Liver (tissue), 9 donors: ENCODE measurements around the gene PLCL1. TPM values are rescaled to one million over a fixed set of nuclear protein-coding genes. Genes with fewer than 3 reads are reported as not detected.

ENCODE experiments used
- DNase-seq: peaks from one replicate; pipeline ENCODE4 v3.0.0-alpha.2; 2017; ENCODE audit warnings: low spot score
- H3K27ac ChIP-seq, 2 donors: one replicate each; pipeline ENCODE4 v1.7.0; 2013; ENCODE audit warnings: inconsistent platforms in 2 of 2, low read length in 2 of 2, control low read depth in 1 of 2, low read depth in 1 of 2, mild to moderate bottlenecking in 1 of 2
- H3K27me3 ChIP-seq, 4 donors: one replicate each; pipeline versions ENCODE4 v1.6.1 to v1.7.0; 2013; ENCODE audit warnings: low read length in 3 of 4, inconsistent platforms in 1 of 4, mild to moderate bottlenecking in 1 of 4, moderate library complexity in 1 of 4; ENCODE audit not compliant: control insufficient read depth in 4 of 4, insufficient read depth in 4 of 4
- H3K36me3 ChIP-seq, 4 donors: one replicate each; pipeline versions ENCODE4 v1.6.1 to v1.7.0; 2013; ENCODE audit warnings: low read length in 3 of 4, mild to moderate bottlenecking in 3 of 4, low read depth in 1 of 4, moderate library complexity in 1 of 4; ENCODE audit not compliant: control insufficient read depth in 4 of 4, insufficient read depth in 3 of 4
- H3K4me1 ChIP-seq, 4 donors: one replicate each; pipeline versions ENCODE4 v1.6.1 to v1.7.0; 2013; ENCODE audit warnings: low read length in 3 of 4, mild to moderate bottlenecking in 3 of 4, moderate library complexity in 1 of 4; ENCODE audit not compliant: control insufficient read depth in 4 of 4, insufficient read depth in 4 of 4
- H3K4me3 ChIP-seq, 3 donors: one replicate each; pipeline versions ENCODE4 v1.6.1 to v1.7.0; 2013; ENCODE audit warnings: low read length in 3 of 3, control low read depth in 1 of 3, low read depth in 1 of 3, mild to moderate bottlenecking in 1 of 3
- H3K9ac ChIP-seq, 2 donors: one replicate each; pipeline ENCODE4 v1.7.0; 2013; ENCODE audit warnings: low read length in 2 of 2, mild to moderate bottlenecking in 2 of 2, moderate library complexity in 2 of 2, control low read depth in 1 of 2, low read depth in 1 of 2
- H3K9me3 ChIP-seq, 4 donors: one replicate each; pipeline versions ENCODE4 v1.6.1 to v1.7.0; 2013; ENCODE audit warnings: low read length in 3 of 4; ENCODE audit not compliant: control insufficient read depth in 4 of 4
- EGR1 ChIP-seq, 2 donors: IDR thresholded peaks; 2 replicates each; pipeline ENCODE4 v1.6.1; 2016 to 2018; ENCODE audit warnings: antibody characterized with exemption in 2 of 2, low read depth in 2 of 2
- FOXA1 ChIP-seq: IDR thresholded peaks from 2 replicates; pipeline ENCODE4 v1.6.1; 2016; ENCODE audit warnings: antibody characterized with exemption
- FOXA2 ChIP-seq: IDR thresholded peaks from 2 replicates; pipeline ENCODE4 v1.6.1; 2016; ENCODE audit warnings: antibody characterized with exemption
- GABPA ChIP-seq, 2 donors: IDR thresholded peaks in 1 of 2; conservative IDR thresholded peaks in 1 of 2; 2 replicates each; pipeline ENCODE4 v1.6.1; 2016; ENCODE audit warnings: antibody characterized with exemption in 2 of 2, mild to moderate bottlenecking in 1 of 2, moderate library complexity in 1 of 2
- HNF4A ChIP-seq, 2 donors: conservative IDR thresholded peaks; 2 replicates each; pipeline ENCODE4 v1.6.1; 2016; ENCODE audit warnings: antibody characterized with exemption in 2 of 2, mild to moderate bottlenecking in 2 of 2
- HNF4G ChIP-seq: IDR thresholded peaks from 2 replicates; pipeline ENCODE4 v1.6.1; 2016; ENCODE audit warnings: antibody characterized with exemption
- JUND ChIP-seq, 2 donors: IDR thresholded peaks; 2 replicates each; pipeline ENCODE4 v1.6.1; 2016; ENCODE audit warnings: antibody characterized with exemption in 2 of 2
- NR2F2 ChIP-seq: IDR thresholded peaks from 2 replicates; pipeline ENCODE4 v1.6.1; 2016; ENCODE audit warnings: antibody characterized with exemption
- RAD21 ChIP-seq, 2 donors: IDR thresholded peaks; 2 replicates each; pipeline ENCODE4 v1.6.1; 2016; ENCODE audit warnings: antibody characterized with exemption in 2 of 2, mild to moderate bottlenecking in 2 of 2
- RXRA ChIP-seq, 2 donors: IDR thresholded peaks; 2 replicates each; pipeline ENCODE4 v1.6.1; 2017 to 2018; ENCODE audit warnings: antibody characterized with exemption in 2 of 2, mild to moderate bottlenecking in 1 of 2
- SP1 ChIP-seq: IDR thresholded peaks from 2 replicates; pipeline ENCODE4 v1.6.1; 2018; ENCODE audit warnings: antibody characterized with exemption, mild to moderate bottlenecking
- YY1 ChIP-seq: IDR thresholded peaks from 2 replicates; pipeline ENCODE4 v1.6.1; 2016; ENCODE audit warnings: antibody characterized with exemption, mild to moderate bottlenecking
- WGBS: extraction: QIAGEN DNeasy Blood & Tissue Kit; methylation state at CpG from one replicate; pipeline ENCODE4 v1.1.7; 2013; 5-methylcytosine and 5-hydroxymethylcytosine counted together
- polyA plus RNA-seq, 2 donors: library from polyadenylated mRNA; stranded (reverse) in 1 of 2; unstranded in 1 of 2; fragments of 200-250 nt in 1 of 2; fragments of >200 nt in 1 of 2; fragmentation: Nextera tagmentation in 1 of 2; extraction: Ambion mirVana in 1 of 2; gene quantifications; one replicate each; pipeline versions ENCODE4 v1.2.1 to v1.2.3, GENCODE V29; 2013 to 2015
- total RNA-seq, 2 donors: library from RNA; depleted of rRNA; stranded (reverse); fragments of >200 nt; gene quantifications; one replicate each; pipeline ENCODE4 v1.2.3, GENCODE V29; 2014
- TF ChIP-seq, protein P1 (sequence below): IDR thresholded peaks from 2 replicates; pipeline ENCODE4 v1.6.1; 2016; ENCODE audit warnings: antibody characterized with exemption, mild to moderate bottlenecking
- TF ChIP-seq, protein P2 (sequence below): fragments of 150-350 bp; IDR thresholded peaks from 2 replicates; pipeline ENCODE4 v1.5.1; 2017; ENCODE audit warnings: improper control_type of control experiment, low read depth, low read length; ENCODE audit not compliant: missing input control
- TF ChIP-seq, protein P3 (sequence below): IDR thresholded peaks from 2 replicates; pipeline ENCODE4 v1.6.1; 2016; ENCODE audit warnings: antibody characterized with exemption
- TF ChIP-seq, protein P4 (sequence below): IDR thresholded peaks from 2 replicates; pipeline ENCODE4 v1.6.1; 2016; ENCODE audit warnings: antibody characterized with exemption
- TF ChIP-seq, protein P5 (sequence below): IDR thresholded peaks from 2 replicates; pipeline ENCODE4 v1.6.1; 2016; ENCODE audit warnings: antibody characterized with exemption
- donor health status: healthy.
- donor health status: healthy.
- donor health status: healthy.
- donor health status: healthy.
- donor health status: healthy.

The PLCL1 gene
- total and polyA plus RNA-seq, 4 donors: 0.08 to 0.59 (median 0.31) TPM

DNA sequence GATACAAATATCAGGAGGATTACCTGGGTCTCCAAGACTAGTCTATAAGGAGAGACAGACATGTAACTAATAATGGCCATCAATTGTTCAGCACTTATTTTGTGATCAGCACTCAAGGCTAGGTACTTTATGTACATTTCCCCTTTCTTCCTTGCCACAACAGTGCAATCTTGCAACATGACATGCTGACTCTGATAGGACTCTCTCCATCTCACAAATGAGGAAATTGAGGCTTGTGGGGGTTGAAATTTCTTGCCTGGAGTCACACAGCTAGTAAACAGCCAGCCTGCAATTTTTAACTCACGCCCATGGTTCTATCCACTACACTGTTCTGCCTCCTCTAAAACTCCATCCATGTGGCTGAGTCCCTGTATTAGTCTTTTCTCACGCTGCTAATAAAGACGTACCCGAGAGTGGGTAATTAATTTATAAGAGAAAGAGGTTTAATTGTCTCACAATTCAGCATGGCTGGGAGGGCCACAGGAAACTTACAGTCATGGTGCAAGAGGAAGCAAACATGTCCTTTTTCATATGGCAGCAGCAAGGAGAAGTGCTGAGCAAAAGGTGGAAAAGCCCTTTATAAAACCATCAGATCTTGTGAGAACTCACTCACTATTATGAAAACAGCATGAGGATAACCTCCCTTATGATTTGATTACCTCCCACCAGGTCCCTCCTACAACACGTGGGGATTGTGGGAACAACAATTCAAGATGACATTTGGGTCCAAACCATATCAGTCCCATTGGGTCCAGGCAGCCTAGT is 302.4 kb downstream of the PLCL1 start:
- H3K27ac ChIP-seq: no peak overlapping the region
- 78% methylated on average over 5 of the region's 5 CpGs for WGBS
- H3K27me3 ChIP-seq: no peaks in the 10 kb centered on the region
- H3K9ac ChIP-seq: no peak overlapping the region
- TF ChIP-seq, protein P1, sequence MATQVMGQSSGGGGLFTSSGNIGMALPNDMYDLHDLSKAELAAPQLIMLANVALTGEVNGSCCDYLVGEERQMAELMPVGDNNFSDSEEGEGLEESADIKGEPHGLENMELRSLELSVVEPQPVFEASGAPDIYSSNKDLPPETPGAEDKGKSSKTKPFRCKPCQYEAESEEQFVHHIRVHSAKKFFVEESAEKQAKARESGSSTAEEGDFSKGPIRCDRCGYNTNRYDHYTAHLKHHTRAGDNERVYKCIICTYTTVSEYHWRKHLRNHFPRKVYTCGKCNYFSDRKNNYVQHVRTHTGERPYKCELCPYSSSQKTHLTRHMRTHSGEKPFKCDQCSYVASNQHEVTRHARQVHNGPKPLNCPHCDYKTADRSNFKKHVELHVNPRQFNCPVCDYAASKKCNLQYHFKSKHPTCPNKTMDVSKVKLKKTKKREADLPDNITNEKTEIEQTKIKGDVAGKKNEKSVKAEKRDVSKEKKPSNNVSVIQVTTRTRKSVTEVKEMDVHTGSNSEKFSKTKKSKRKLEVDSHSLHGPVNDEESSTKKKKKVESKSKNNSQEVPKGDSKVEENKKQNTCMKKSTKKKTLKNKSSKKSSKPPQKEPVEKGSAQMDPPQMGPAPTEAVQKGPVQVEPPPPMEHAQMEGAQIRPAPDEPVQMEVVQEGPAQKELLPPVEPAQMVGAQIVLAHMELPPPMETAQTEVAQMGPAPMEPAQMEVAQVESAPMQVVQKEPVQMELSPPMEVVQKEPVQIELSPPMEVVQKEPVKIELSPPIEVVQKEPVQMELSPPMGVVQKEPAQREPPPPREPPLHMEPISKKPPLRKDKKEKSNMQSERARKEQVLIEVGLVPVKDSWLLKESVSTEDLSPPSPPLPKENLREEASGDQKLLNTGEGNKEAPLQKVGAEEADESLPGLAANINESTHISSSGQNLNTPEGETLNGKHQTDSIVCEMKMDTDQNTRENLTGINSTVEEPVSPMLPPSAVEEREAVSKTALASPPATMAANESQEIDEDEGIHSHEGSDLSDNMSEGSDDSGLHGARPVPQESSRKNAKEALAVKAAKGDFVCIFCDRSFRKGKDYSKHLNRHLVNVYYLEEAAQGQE: no peak
- TF ChIP-seq, protein P2, sequence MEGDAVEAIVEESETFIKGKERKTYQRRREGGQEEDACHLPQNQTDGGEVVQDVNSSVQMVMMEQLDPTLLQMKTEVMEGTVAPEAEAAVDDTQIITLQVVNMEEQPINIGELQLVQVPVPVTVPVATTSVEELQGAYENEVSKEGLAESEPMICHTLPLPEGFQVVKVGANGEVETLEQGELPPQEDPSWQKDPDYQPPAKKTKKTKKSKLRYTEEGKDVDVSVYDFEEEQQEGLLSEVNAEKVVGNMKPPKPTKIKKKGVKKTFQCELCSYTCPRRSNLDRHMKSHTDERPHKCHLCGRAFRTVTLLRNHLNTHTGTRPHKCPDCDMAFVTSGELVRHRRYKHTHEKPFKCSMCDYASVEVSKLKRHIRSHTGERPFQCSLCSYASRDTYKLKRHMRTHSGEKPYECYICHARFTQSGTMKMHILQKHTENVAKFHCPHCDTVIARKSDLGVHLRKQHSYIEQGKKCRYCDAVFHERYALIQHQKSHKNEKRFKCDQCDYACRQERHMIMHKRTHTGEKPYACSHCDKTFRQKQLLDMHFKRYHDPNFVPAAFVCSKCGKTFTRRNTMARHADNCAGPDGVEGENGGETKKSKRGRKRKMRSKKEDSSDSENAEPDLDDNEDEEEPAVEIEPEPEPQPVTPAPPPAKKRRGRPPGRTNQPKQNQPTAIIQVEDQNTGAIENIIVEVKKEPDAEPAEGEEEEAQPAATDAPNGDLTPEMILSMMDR: no peak
- no peak for TF ChIP-seq FOXA2
- TF ChIP-seq RXRA (IDR thresholded peaks at IDR 0.05): no peak
- no peak for TF ChIP-seq GABPA (IDR thresholded peaks at IDR 0.05 in 1 of 2, conservative IDR thresholded peaks at IDR 0.05 in 1 of 2)
- TF ChIP-seq SP1: no peak
- TF ChIP-seq YY1: no peak
- DNase-seq: no peak
- no peaks in the 10 kb centered on the region for H3K9me3 ChIP-seq
- no peaks in the 10 kb centered on the region for H3K4me1 ChIP-seq
- no peak overlapping the region for H3K4me3 ChIP-seq
- no peaks in the 10 kb centered on the region for H3K36me3 ChIP-seq

DNA sequence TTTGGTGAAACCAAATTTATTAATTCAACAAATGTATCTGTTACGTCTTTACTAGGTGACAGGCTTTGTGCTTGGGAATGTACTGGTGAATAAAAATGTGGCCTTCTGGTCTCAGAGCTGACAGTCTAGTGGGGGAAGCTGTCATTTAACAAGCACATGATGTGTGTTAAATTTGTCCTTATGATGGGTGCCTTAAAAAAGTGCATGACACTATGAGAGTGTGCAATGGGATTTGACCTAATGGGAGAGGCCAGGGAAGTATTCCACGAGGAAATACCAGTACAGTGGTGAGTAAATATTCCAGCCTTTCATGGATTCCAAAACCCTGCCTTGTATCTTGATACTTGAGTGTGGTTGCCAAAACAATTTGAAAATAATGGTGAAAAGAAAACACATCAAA is 308.9 kb downstream of the PLCL1 start:
- H3K36me3 ChIP-seq: no peaks in the 10 kb centered on the region
- no peaks in the 10 kb centered on the region for H3K9me3 ChIP-seq
- no peak overlapping the region for H3K9ac ChIP-seq
- TF ChIP-seq, protein P3, sequence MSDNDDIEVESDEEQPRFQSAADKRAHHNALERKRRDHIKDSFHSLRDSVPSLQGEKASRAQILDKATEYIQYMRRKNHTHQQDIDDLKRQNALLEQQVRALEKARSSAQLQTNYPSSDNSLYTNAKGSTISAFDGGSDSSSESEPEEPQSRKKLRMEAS: no peak
- TF ChIP-seq EGR1 (IDR thresholded peaks at IDR 0.05; ENCODE audit: low read depth in 2 of 2) (no peak), RAD21 (IDR thresholded peaks at IDR 0.05) (no peak), NR2F2 (no peak), SP1 (no peak)
- no peak for DNase-seq
- no peak overlapping the region for H3K27ac ChIP-seq
- no peaks in the 10 kb centered on the region for H3K4me1 ChIP-seq
- no peak overlapping the region for H3K4me3 ChIP-seq
- 66% methylated on average over 2 of the region's 2 CpGs for WGBS
- no peaks in the 10 kb centered on the region for H3K27me3 ChIP-seq

DNA sequence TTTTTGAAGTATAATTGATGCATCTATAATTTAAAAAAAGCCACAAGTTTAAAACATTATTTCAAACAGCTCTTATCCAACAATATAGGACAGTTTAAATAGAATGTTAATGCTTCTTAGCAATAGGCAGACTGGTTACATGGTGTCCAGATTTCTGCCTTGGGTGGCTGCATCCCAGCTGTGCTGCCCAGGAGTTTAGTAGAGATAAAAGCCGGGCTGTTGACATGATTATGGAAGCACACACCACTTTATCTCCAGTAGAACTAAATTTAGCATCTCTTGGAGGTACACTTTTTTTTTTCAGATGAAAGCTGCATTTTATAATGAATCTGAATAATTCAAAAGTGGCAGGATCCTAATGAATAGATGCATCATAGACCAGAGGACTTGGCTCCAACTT is 309.7 kb downstream of the PLCL1 start:
- no peak for DNase-seq
- 66% methylated on average over 1 of the region's 1 CpG for WGBS
- H3K9me3 ChIP-seq: no peaks in the 10 kb centered on the region
- no peaks in the 10 kb centered on the region for H3K4me1 ChIP-seq
- no peaks in the 10 kb centered on the region for H3K27me3 ChIP-seq
- H3K36me3 ChIP-seq: no peaks in the 10 kb centered on the region
- H3K9ac ChIP-seq: no peak overlapping the region
- H3K27ac ChIP-seq: no peak overlapping the region
- H3K4me3 ChIP-seq: no peak overlapping the region
- TF ChIP-seq, protein P4, sequence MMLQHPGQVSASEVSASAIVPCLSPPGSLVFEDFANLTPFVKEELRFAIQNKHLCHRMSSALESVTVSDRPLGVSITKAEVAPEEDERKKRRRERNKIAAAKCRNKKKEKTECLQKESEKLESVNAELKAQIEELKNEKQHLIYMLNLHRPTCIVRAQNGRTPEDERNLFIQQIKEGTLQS: no peak
- TF ChIP-seq HNF4A (conservative IDR thresholded peaks at IDR 0.05) (no peak), JUND (IDR thresholded peaks at IDR 0.05) (no peak), FOXA1 (no peak), EGR1 (IDR thresholded peaks at IDR 0.05; ENCODE audit: low read depth in 2 of 2) (no peak), YY1 (no peak), RXRA (IDR thresholded peaks at IDR 0.05) (no peak), GABPA (IDR thresholded peaks at IDR 0.05 in 1 of 2, conservative IDR thresholded peaks at IDR 0.05 in 1 of 2) (no peak), SP1 (no peak), HNF4G (no peak), FOXA2 (no peak)
- TF ChIP-seq, protein P5, sequence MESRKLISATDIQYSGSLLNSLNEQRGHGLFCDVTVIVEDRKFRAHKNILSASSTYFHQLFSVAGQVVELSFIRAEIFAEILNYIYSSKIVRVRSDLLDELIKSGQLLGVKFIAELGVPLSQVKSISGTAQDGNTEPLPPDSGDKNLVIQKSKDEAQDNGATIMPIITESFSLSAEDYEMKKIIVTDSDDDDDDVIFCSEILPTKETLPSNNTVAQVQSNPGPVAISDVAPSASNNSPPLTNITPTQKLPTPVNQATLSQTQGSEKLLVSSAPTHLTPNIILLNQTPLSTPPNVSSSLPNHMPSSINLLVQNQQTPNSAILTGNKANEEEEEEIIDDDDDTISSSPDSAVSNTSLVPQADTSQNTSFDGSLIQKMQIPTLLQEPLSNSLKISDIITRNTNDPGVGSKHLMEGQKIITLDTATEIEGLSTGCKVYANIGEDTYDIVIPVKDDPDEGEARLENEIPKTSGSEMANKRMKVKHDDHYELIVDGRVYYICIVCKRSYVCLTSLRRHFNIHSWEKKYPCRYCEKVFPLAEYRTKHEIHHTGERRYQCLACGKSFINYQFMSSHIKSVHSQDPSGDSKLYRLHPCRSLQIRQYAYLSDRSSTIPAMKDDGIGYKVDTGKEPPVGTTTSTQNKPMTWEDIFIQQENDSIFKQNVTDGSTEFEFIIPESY: no peak
- TF ChIP-seq, protein P2: no peak
